CD1c-positive myeloid dendritic cell (primary cell): ENCODE data around the gene BIN1.

Experiments
- DNase-seq: peaks from one replicate; pipeline ENCODE4 v3.0.0-alpha.2; 2016; ENCODE audit errors: extremely low spot score

The BIN1 gene

GRCh38 chr2:127106991-127107621, at the start of gene BIN1:
Gene BIN1 (minus strand): TSS chr2:127107154. CDS start chr2:127106943, 211 bp downstream.
- peak; percentile 85 for DNase-seq

- no peak for DNase-seq
Observed at GRCh38 chr2:127155947-127156346, 49.0 kb upstream of the BIN1 start.

- no peak for DNase-seq
Observed at GRCh38 chr2:127155028-127155581, 48.2 kb upstream of the BIN1 start.

GRCh38 chr2:127154396-127154795, 47.4 kb upstream of the BIN1 start:
- DNase-seq: no peak

GRCh38 chr2:127153691-127154158, 46.8 kb upstream of the BIN1 start:
- DNase-seq: no peak

- no peak for DNase-seq
Observed at GRCh38 chr2:127150996-127151395, 44.0 kb upstream of the BIN1 start.

- no peak for DNase-seq
Observed at GRCh38 chr2:127149384-127149783, 42.4 kb upstream of the BIN1 start.

- no peak for DNase-seq
Observed at GRCh38 chr2:127146820-127147502, 40.0 kb upstream of the BIN1 start.

GRCh38 chr2:127146071-127146725, 39.2 kb upstream of the BIN1 start:
- no peak for DNase-seq

GRCh38 chr2:127145280-127145895, 38.4 kb upstream of the BIN1 start:
- peak; percentile 26 for DNase-seq

GRCh38 chr2:127143841-127144782, 37.2 kb upstream of the BIN1 start:
- peak; percentile 67 for DNase-seq

- no peak for DNase-seq
Observed at GRCh38 chr2:127142663-127143630, 36.0 kb upstream of the BIN1 start.

GRCh38 chr2:127140538-127140937, 33.6 kb upstream of the BIN1 start:
- DNase-seq: no peak

GRCh38 chr2:127139766-127140165, 32.8 kb upstream of the BIN1 start:
- DNase-seq: no peak

GRCh38 chr2:127138281-127138680, 31.3 kb upstream of the BIN1 start:
- no peak for DNase-seq

GRCh38 chr2:127137741-127138140, 30.8 kb upstream of the BIN1 start:
- DNase-seq: no peak

- no peak for DNase-seq
Observed at GRCh38 chr2:127137225-127137624, 30.3 kb upstream of the BIN1 start.

- peak; percentile 87 for DNase-seq
Observed at GRCh38 chr2:127134833-127135830, 28.2 kb upstream of the BIN1 start.

GRCh38 chr2:127134235-127134634, 27.3 kb upstream of the BIN1 start:
- DNase-seq: no peak
